Stomach (tissue), 9 donors: ENCODE results near the gene FAM222A. TPM values are rescaled to one million over a fixed set of nuclear protein-coding genes. Genes with fewer than 3 reads are reported as not detected.

Experiments
- DNase-seq, 2 donors: peaks; one replicate each; pipeline versions ENCODE4 v3.0.0 to v3.0.0-alpha.2; 2013 to 2019
- H3K27ac ChIP-seq, 5 donors: fragments of 200-600 bp in 4 of 5; sonication (generic) in 4 of 5; one replicate each; pipeline ENCODE4 v1.5.1; 2013 to 2019; ENCODE audit warnings: mild to moderate bottlenecking in 1 of 5, moderate library complexity in 1 of 5
- H3K27me3 ChIP-seq, 3 donors: fragments of 200-600 bp; sonication (generic); one replicate each; pipeline ENCODE4 v1.5.1; 2017 to 2019; ENCODE audit warnings: mixed run types in 1 of 3
- H3K36me3 ChIP-seq, 4 donors: fragments of 200-600 bp; sonication (generic); 1 replicate in 3 of 4; 2 replicates in 1 of 4; pipeline ENCODE4 v1.5.1; 2016 to 2019
- H3K4me1 ChIP-seq, 4 donors: fragments of 200-600 bp; sonication (generic); one replicate each; pipeline ENCODE4 v1.5.1; 2016 to 2019
- H3K4me3 ChIP-seq, 4 donors: fragments of 200-600 bp; sonication (generic) in 3 of 4; one replicate each; pipeline ENCODE4 v1.5.1; 2016 to 2019; ENCODE audit warnings: mild to moderate bottlenecking in 1 of 4
- H3K9me3 ChIP-seq, 4 donors: fragments of 200-600 bp; sonication (generic); one replicate each; pipeline ENCODE4 v1.5.1; 2016 to 2019
- EP300 ChIP-seq: sonication (generic); formaldehyde crosslinking; IDR thresholded peaks from one replicate; pipeline ENCODE4 v1.6.1; 2017; ENCODE audit warnings: antibody characterized with exemption
- POLR2A ChIP-seq, 4 donors: fragments of 450-650 bp; IDR thresholded peaks; one replicate each; pipeline ENCODE4 v1.6.1; 2016; ENCODE audit warnings: antibody characterized with exemption in 4 of 4, control low read depth in 2 of 4, mild to moderate bottlenecking in 1 of 4, moderate library complexity in 1 of 4
- POLR2AphosphoS5 ChIP-seq, 3 donors: sonication (generic); formaldehyde crosslinking; IDR thresholded peaks; one replicate each; pipeline ENCODE4 v1.6.1; 2016; ENCODE audit warnings: antibody characterized with exemption in 3 of 3
- whole genome bisulfite sequencing, 5 donors: extraction: QIAGEN DNeasy Blood & Tissue Kit in 3 of 5; methylation state at CpG; one replicate each; pipeline versions ENCODE4 v1.1.5 to v1.1.7; 2013 to 2018; 5-methylcytosine and 5-hydroxymethylcytosine counted together
- intact Hi-C: fragments of 100-400 bp; cut with DNase I; formaldehyde crosslinking; loops from one replicate; pipeline ENCODE4 v1.15.1; 2023; ENCODE audit warnings: low total_unique reads
- polyA plus RNA-seq, 3 donors: library from polyadenylated mRNA; stranded (reverse); fragments of 200-250 nt; gene quantifications; one replicate each; pipeline ENCODE4 v1.2.3, GENCODE V29; 2013
- total RNA-seq, 5 donors: library from RNA; depleted of rRNA; stranded (reverse); fragments of >200 nt; gene quantifications; one replicate each; pipeline versions ENCODE4 v1.1.0 to v1.2.3, GENCODE V29; 2014 to 2016
- TF ChIP-seq, protein P1 (sequence below), 7 experiments: fragments of 450-650 bp in 4 of 7; fragments of 200-600 bp in 3 of 7; sonication (generic) in 3 of 7; IDR thresholded peaks; one replicate each; pipeline ENCODE4 v1.5.1; 2016 to 2019; ENCODE audit warnings: antibody characterized with exemption in 7 of 7, control low read depth in 2 of 7, mild to moderate bottlenecking in 1 of 7
- donor health status: healthy with polysubstance abuse.
- donor health status: Bipolar disorder and iron deficiency.
- donor health status: healthy.

Gene FAM222A
- total and polyA plus RNA-seq, 8 donors, result 1.7 to 19.7 (median 4.5) TPM

DNA sequence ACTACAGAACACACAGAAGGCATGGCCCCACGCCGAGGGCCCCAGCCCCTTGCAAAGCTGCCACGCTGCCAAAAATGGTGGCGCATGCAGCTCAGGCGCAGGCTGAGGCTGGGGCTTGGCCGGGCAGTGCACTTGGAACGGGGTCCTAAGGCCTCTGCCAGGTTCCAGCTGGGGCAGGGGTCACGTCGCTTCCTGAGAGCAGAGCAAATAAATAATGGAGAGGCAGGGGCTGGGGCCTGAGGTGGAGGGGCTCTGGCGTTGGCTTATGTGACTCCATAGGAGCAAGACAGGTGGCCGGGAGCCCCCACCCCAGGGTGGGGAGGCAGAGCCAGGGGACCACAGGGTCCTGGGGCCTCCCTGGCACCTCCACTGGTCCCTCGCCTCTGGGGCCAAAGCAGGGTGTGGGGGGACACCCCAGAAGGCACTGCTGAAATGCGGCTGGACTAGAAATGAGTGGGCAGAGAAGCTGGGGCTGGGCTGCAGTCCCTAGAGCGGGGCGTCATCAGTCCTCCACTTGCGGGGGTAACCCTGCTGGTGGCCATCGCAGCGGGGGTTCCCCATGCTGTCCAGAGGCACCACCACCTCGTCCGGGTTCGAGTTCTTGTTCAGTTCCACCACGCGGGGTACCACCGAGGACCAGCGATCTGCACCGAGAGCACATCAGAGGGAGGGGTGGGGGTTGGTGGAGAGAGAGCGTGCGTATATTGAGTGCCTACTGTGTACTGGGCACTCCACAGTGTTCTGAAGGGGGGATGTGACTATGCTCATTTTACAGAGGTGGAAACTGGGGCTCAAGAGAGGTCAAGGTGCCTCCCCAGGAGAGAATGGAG, 69.7 kb downstream of the FAM222A start:
- Histone ChIP-seq H3K27ac (no peak overlapping the region), H3K4me3 (no peak overlapping the region), H3K9me3 (peaks cover 0 to 12% (median 5%) of the 10 kb centered on the region in 4 donors), H3K27me3 (peaks cover 0 to 13% (median 0%) of the 10 kb centered on the region in 3 donors), H3K4me1 (no peaks in the 10 kb centered on the region), H3K36me3 (peaks cover 0 to 4% (median 0%) of the 10 kb centered on the region in 4 donors)
- 81 to 88% (median 82%) methylated on average over 20 to 28 of the region's 28 CpGs for WGBS, 5 donors
- intact Hi-C loops, result no loop called here
- DNase-seq, result no peak
- TF ChIP-seq POLR2AphosphoS5 (IDR thresholded peaks at IDR 0.05), result no peak
- TF ChIP-seq POLR2A (IDR thresholded peaks at IDR 0.05), result no peak
- TF ChIP-seq EP300, result no peak

DNA sequence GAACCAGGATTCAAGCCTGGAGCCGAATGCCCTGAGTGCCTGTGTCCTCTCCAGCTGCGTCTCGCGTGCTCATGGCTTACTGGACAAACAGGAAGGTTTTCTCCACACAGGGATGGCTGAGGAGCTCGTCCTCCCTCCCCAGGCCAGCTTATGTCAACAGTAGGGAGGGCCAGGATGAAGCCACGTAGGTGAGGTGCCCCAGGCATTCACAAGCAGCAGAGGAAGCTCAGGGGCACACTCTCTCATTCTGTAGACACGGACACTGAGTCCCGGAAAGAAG, 70.3 kb downstream of the FAM222A start:
- TF ChIP-seq, protein P1, sequence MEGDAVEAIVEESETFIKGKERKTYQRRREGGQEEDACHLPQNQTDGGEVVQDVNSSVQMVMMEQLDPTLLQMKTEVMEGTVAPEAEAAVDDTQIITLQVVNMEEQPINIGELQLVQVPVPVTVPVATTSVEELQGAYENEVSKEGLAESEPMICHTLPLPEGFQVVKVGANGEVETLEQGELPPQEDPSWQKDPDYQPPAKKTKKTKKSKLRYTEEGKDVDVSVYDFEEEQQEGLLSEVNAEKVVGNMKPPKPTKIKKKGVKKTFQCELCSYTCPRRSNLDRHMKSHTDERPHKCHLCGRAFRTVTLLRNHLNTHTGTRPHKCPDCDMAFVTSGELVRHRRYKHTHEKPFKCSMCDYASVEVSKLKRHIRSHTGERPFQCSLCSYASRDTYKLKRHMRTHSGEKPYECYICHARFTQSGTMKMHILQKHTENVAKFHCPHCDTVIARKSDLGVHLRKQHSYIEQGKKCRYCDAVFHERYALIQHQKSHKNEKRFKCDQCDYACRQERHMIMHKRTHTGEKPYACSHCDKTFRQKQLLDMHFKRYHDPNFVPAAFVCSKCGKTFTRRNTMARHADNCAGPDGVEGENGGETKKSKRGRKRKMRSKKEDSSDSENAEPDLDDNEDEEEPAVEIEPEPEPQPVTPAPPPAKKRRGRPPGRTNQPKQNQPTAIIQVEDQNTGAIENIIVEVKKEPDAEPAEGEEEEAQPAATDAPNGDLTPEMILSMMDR (IDR thresholded peaks at IDR 0.05), result no peak
- TF ChIP-seq POLR2AphosphoS5 (IDR thresholded peaks at IDR 0.05) (no peak), EP300 (no peak), POLR2A (IDR thresholded peaks at IDR 0.05) (no peak)
- Histone ChIP-seq H3K4me1 (no peaks in the 10 kb centered on the region), H3K27me3 (peaks cover 0 to 13% (median 0%) of the 10 kb centered on the region in 3 donors), H3K27ac (no peak overlapping the region), H3K36me3 (peaks cover 0 to 4% (median 0%) of the 10 kb centered on the region in 4 donors), H3K9me3 (peaks cover 0 to 8% (median 4%) of the 10 kb centered on the region in 4 donors), H3K4me3 (no peak overlapping the region)
- DNase-seq, result no peak
- 63 to 76% (median 68%) methylated on average over 8 of the region's 8 CpGs for WGBS, 5 donors
- intact Hi-C loops, result no loop called here

- intact Hi-C loops, result no loop called here
- TF ChIP-seq EP300 (no peak), POLR2AphosphoS5 (IDR thresholded peaks at IDR 0.05) (no peak), POLR2A (IDR thresholded peaks at IDR 0.05) (no peak)
- TF ChIP-seq, protein P1 (IDR thresholded peaks at IDR 0.05), result no peak
- no peaks in the 10 kb centered on the region for H3K9me3 ChIP-seq
- no peak for DNase-seq
- H3K4me3 ChIP-seq, result no peak overlapping the region
- peaks cover 0 to 13% (median 0%) of the 10 kb centered on the region in 3 donors for H3K27me3 ChIP-seq
- H3K27ac ChIP-seq, result no peak overlapping the region
- H3K4me1 ChIP-seq, result no peaks in the 10 kb centered on the region
- peaks cover 0 to 4% (median 0%) of the 10 kb centered on the region in 4 donors for H3K36me3 ChIP-seq
- 82 to 95% (median 94%) methylated on average over 4 of the region's 4 CpGs for WGBS, 5 donors
These were observed 72.2 kb downstream of the FAM222A start for GRCh38 chr12:109785854-109786253.

DNA sequence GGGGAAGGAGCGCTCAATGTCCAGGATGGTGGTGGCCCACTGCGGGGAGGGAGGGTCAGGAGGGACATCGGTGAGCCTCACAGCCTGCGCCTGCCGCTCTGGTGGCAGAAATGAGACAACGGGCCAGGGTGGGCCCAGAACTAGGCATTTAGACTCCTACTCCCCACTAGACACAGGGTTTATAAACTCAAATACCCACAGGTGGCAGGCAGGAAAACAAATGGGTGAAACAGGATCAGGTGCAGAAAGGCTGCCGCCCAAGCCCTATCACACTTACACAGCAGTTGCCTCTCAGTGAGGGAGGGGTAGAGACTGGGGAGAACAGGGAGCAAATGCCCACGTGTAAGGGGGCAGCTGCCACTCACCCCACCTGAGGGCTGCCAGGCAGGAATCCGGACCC, 73.2 kb downstream of the FAM222A start:
- H3K9me3 ChIP-seq, result no peaks in the 10 kb centered on the region
- DNase-seq, result no peak
- 84 to 86% (median 85%) methylated on average over 9 of the region's 9 CpGs for WGBS, 5 donors
- no peaks in the 10 kb centered on the region for H3K4me1 ChIP-seq
- TF ChIP-seq POLR2A (IDR thresholded peaks at IDR 0.05), result no peak
- TF ChIP-seq, protein P1 (IDR thresholded peaks at IDR 0.05), result no peak
- TF ChIP-seq POLR2AphosphoS5 (IDR thresholded peaks at IDR 0.05), result no peak
- no peak for TF ChIP-seq EP300
- intact Hi-C loops, result no loop called here
- H3K27me3 ChIP-seq, result peaks cover 0 to 13% (median 0%) of the 10 kb centered on the region in 3 donors
- no peak overlapping the region for H3K27ac ChIP-seq
- H3K36me3 ChIP-seq, result peaks cover 0 to 4% (median 0%) of the 10 kb centered on the region in 4 donors
- H3K4me3 ChIP-seq, result no peak overlapping the region
